ENCODE results near the gene AVP. TPM values are rescaled to one million over a fixed set of nuclear protein-coding genes. Genes with fewer than 3 reads are reported as not detected.

Gene AVP
- total RNA-seq, 1 experiment from 2014 or later, result not detected

DNA sequence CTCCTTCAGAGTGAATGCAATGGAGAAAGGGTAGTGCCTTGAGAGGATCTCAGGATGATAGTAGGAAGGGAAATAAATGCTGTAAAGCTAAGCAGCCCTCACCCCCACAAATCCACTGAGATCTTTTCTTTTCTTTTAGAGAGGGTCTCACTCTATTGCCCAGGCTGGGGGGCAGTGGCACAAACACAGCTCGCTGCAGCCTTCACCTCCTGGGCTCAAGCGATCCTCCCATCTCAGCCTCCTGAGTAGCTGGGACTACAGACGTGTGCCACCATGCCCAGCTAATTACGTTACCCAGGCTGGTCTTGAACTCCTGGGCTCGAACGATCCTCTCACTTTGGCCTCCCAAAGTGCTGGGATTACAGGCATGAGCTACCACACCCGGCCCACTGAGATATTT, 16.0 kb upstream of the AVP start:
- H4K91ac ChIP-seq (ENCODE audit: insufficient read length, low read depth, low read length), result no peak overlapping the region
- H3K9me3 ChIP-seq (ENCODE audit: control insufficient read depth, low read depth, low read length), result no peaks in the 10 kb centered on the region
- Mint-ChIP-seq H3K9me3 (no peaks in the 10 kb centered on the region), H3K4me1 (peaks cover 5 to 6% of the 10 kb centered on the region in 2 experiments; a peak in 3 of 4 replicates), H3K27ac (no peak overlapping the region), H3K36me3 (ENCODE audit: insufficient read depth in 1 of 3, low read depth in 3 of 3) (no peaks in the 10 kb centered on the region), H3K4me3 (no peak overlapping the region), H3K27me3 (ENCODE audit: low read depth) (no peaks in the 10 kb centered on the region; the same call in 1 of the 2 replicates)
- no peak overlapping the region for H3K56ac ChIP-seq (ENCODE audit: insufficient read length, low read depth, low read length)
- no peak overlapping the region for H3K4me2 ChIP-seq (ENCODE audit: insufficient read depth, insufficient read length, low read length)
- no peak overlapping the region for H4K8ac ChIP-seq (replicated peaks; ENCODE audit: insufficient read length, low read depth, low read length)
- no peaks in the 10 kb centered on the region for H3K27me3 ChIP-seq (ENCODE audit: insufficient read depth, low read length)
- no peak overlapping the region for H2AK5ac ChIP-seq (ENCODE audit: insufficient read length, low read length)
- no peak overlapping the region for H2BK15ac ChIP-seq (ENCODE audit: low read depth, low read length)
- H3K4me1 ChIP-seq (ENCODE audit: insufficient read depth, low read length), result no peaks in the 10 kb centered on the region
- H2BK5ac ChIP-seq (ENCODE audit: insufficient read length, low read length), result no peak overlapping the region
- no peak overlapping the region for H3K18ac ChIP-seq (ENCODE audit: insufficient read length, low read depth, low read length)
- no peak overlapping the region for H3K23ac ChIP-seq (ENCODE audit: insufficient read length, low read depth, low read length)
- no peaks in the 10 kb centered on the region for H3K79me2 ChIP-seq (ENCODE audit: insufficient read depth, low read length)
- H2BK12ac ChIP-seq (ENCODE audit: insufficient read length, low read depth, low read length), result no peak overlapping the region
- no peak overlapping the region for H3K9ac ChIP-seq (ENCODE audit: extremely low read depth, insufficient read length, low read length)
- H3K79me1 ChIP-seq (ENCODE audit: insufficient read depth, low read depth, low read length, poor library complexity, severe bottlenecking), result no peaks in the 10 kb centered on the region
- TF ChIP-seq, protein P1, sequence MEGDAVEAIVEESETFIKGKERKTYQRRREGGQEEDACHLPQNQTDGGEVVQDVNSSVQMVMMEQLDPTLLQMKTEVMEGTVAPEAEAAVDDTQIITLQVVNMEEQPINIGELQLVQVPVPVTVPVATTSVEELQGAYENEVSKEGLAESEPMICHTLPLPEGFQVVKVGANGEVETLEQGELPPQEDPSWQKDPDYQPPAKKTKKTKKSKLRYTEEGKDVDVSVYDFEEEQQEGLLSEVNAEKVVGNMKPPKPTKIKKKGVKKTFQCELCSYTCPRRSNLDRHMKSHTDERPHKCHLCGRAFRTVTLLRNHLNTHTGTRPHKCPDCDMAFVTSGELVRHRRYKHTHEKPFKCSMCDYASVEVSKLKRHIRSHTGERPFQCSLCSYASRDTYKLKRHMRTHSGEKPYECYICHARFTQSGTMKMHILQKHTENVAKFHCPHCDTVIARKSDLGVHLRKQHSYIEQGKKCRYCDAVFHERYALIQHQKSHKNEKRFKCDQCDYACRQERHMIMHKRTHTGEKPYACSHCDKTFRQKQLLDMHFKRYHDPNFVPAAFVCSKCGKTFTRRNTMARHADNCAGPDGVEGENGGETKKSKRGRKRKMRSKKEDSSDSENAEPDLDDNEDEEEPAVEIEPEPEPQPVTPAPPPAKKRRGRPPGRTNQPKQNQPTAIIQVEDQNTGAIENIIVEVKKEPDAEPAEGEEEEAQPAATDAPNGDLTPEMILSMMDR (conservative IDR thresholded peaks at IDR 0.05), result no peak
- no peak overlapping the region for H2AFZ ChIP-seq (ENCODE audit: low read length)
- H3K14ac ChIP-seq (ENCODE audit: insufficient read depth, low read length), result no peak overlapping the region
- H2BK20ac ChIP-seq (ENCODE audit: low read depth, low read length, poor library complexity, severe bottlenecking), result no peak overlapping the region
- no peak overlapping the region for H3K4ac ChIP-seq (ENCODE audit: low read depth, low read length)
- no peak overlapping the region for H3T11ph ChIP-seq (ENCODE audit: low read length)
- no peak overlapping the region for H4K5ac ChIP-seq (ENCODE audit: insufficient read length, low read depth, low read length)
- no peak for DNase-seq
- no peak overlapping the region for H3K27ac ChIP-seq (ENCODE audit: insufficient read length, low read depth, low read length)
- no CpG with 5 or more reads among the region's 7 CpGs for WGBS (ENCODE audit: extremely low coverage, insufficient read length, low lambda C conversion rate)
- no peaks in the 10 kb centered on the region for H3K23me2 ChIP-seq (ENCODE audit: insufficient read length, low read depth, low read length, poor library complexity, severe bottlenecking)
- H4K20me1 ChIP-seq (ENCODE audit: control insufficient read depth, insufficient read depth, insufficient read length), result no peaks in the 10 kb centered on the region
- no peak overlapping the region for H2BK120ac ChIP-seq (ENCODE audit: low read depth, low read length, poor library complexity, severe bottlenecking)

All from H9 (cell line).